ENCODE data around the gene CITED1. TPM values are rescaled to one million over a fixed set of nuclear protein-coding genes. Genes with fewer than 3 reads are reported as not detected.

CITED1 gene
- polyA plus RNA-seq, 2 of the 4 experiments (the other 2 are of a cell fraction): 0.43 TPM

DNA sequence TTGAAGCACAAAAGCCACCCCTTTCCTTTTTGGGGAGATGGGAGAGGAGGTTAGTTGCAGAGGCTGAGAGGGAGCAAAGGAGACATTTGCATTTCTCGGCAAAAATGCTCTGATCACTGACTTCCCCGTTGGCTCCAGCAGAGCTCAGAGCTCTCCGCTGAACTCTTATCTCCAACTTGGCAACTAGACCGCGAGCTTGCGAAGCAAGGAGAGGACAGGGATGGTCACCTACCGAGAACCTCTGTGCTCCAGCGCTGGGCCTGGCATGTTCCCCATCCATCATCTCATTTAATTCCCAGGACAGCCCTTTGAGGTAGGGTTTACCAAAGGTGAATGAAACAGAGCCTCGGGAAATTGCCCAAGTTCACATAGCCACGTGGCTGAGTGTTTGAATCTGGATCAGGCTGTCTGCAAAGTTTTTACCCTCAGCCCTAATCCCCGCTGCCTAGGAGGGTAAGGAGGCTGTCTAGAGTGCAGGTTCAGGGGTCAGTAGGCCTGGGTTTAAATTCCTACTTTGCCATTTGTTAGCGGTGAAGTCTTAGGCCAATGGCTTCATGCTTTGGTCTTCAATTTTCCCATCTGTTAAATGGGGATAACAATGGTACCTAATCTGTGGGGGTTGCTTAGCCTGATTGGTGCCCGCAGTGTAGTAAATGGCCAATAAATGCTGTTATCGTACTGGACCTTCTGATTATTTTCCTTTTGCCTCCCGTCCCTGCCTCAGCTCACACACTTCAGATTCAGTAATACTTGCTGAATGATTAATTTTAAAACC is 3.8 kb upstream of the CITED1 start:
- H3K4me3 ChIP-seq: peak overlapping the region; percentile 34; the same call in 2 of the 3 replicates
- POLR2A ChIA-PET: interaction anchor here (3.3 kb wide), 1 partner anchor 33 kb away, joined by 24 read pairs; the partner anchor contains the start of gene RPS4X

GRCh38 chrX:72308566-72309296 is 3.0 kb upstream of the CITED1 start:
- DNase-seq (ENCODE audit: low read depth in 1 of 2, low spot score in 1 of 2) (peak; percentile 58 to 67), ATAC-seq (peak; percentile 49 to 70; a peak in 5 of 6 replicates), FAIRE-seq (peak; percentile 79)
- H3K4me2 ChIP-seq: peak overlapping the region; percentile 78
- CTCF ChIA-PET: interaction anchor here (0.7 to 1.7 kb wide), 3 partner anchors 31 to 645 kb away, joined by 3 to 6 read pairs (median 3); partner anchors contain the start of gene RPS4X
- H3K9me3 ChIP-seq: no peaks in the 10 kb centered on the region
- POLR2A ChIA-PET: interaction anchor here (3.3 kb wide), 1 partner anchor 32 kb away, joined by 24 read pairs; the partner anchor contains the start of gene RPS4X
- 19% methylated on average over 12 of the region's 24 CpGs for WGBS (ENCODE audit: missing lambda C conversion rate)
- peak overlapping the region in 1 of 2 experiments; percentile 66; a peak in 3 of 6 replicates for H3K27ac ChIP-seq
- H3K4me1 ChIP-seq: peaks cover 15% of the 10 kb centered on the region; the same call in 2 of the 3 replicates
- TF ChIP-seq CTCF (IDR thresholded peaks at IDR 0.05) (no peak), FOSL2 (IDR thresholded peaks at IDR 0.05) (no peak), FOSL2 (CRISPR knock-in tag; IDR thresholded peaks at IDR 0.05) (no peak), ZSCAN20 (CRISPR knock-in tag; IDR thresholded peaks at IDR 0.05) (no peak), ZC3H11A (IDR thresholded peaks at IDR 0.05) (no peak), PHF8 (IDR thresholded peaks at IDR 0.05; ENCODE audit: borderline replicate concordance, low read depth) (no peak), E2F6 (IDR thresholded peaks at IDR 0.05; ENCODE audit: borderline replicate concordance, low read depth) (peak; percentile 68), EHMT2 (IDR thresholded peaks at IDR 0.05; ENCODE audit: low read depth) (no peak), HMGXB4 (CRISPR knock-in tag; IDR thresholded peaks at IDR 0.05; ENCODE audit: borderline replicate concordance) (no peak), CEBPB (IDR thresholded peaks at IDR 0.05) (peak; percentile 45 to 89; a peak in 3 of 4 replicates), MAZ (IDR thresholded peaks at IDR 0.05; ENCODE audit: borderline replicate concordance, low read depth, low read length) (0 out of 2 replicates have a peak, but pooled peaks have one; percentile 14), RARB (CRISPR knock-in tag; IDR thresholded peaks at IDR 0.05) (no peak)
- TF ChIP-seq, protein P1, sequence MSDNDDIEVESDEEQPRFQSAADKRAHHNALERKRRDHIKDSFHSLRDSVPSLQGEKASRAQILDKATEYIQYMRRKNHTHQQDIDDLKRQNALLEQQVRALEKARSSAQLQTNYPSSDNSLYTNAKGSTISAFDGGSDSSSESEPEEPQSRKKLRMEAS (IDR thresholded peaks at IDR 0.05): peak; percentile 72
- H3K4me3 ChIP-seq: peak overlapping the region; percentile 34; the same call in 2 of the 3 replicates

More for the DNA sequence above, 3.8 kb upstream of the CITED1 start:
- 0 out of 6 replicates have a peak, but pooled peaks of 1 of the 2 experiments have one; percentile 2 for ATAC-seq
- 57% methylated on average over 15 of the region's 15 CpGs for WGBS (ENCODE audit: missing lambda C conversion rate)
- DNase-seq (ENCODE audit: low read depth in 1 of 2, low spot score in 1 of 2): no peak
- FAIRE-seq: peak; percentile 73
- Histone ChIP-seq H3K27ac (peak overlapping the region in 1 of 2 experiments; percentile 66; a peak in 3 of 6 replicates), H3K9me3 (no peaks in the 10 kb centered on the region), H3K4me1 (peaks cover 15% of the 10 kb centered on the region; the same call in 2 of the 3 replicates), H3K4me2 (peak overlapping the region; percentile 78)
- CTCF ChIA-PET: no interaction called here
- TF ChIP-seq EHMT2 (IDR thresholded peaks at IDR 0.05; ENCODE audit: low read depth) (no peak), CEBPB (IDR thresholded peaks at IDR 0.05) (peak in 1 of 2 experiments; percentile 0; a peak in 1 of 4 replicates)

- Histone ChIP-seq H3K4me1 (peaks cover 15% of the 10 kb centered on the region; the same call in 2 of the 3 replicates), H3K27ac (no peak overlapping the region), H3K9me3 (no peaks in the 10 kb centered on the region), H3K4me3 (peak overlapping the region; percentile 34; the same call in 2 of the 3 replicates), H3K4me2 (peak overlapping the region; percentile 78)
- 59% methylated on average over 8 of the region's 11 CpGs for WGBS (ENCODE audit: missing lambda C conversion rate)
- TF ChIP-seq RNF2 (IDR thresholded peaks at IDR 0.05; ENCODE audit: borderline replicate concordance, low read depth) (no peak), FOXS1 (CRISPR knock-in tag; IDR thresholded peaks at IDR 0.05) (no peak), ZSCAN20 (CRISPR knock-in tag; IDR thresholded peaks at IDR 0.05) (no peak), KDM1A (IDR thresholded peaks at IDR 0.05; ENCODE audit: low read depth) (no peak), TP53 (CRISPR knock-in tag; IDR thresholded peaks at IDR 0.05) (no peak), CHD2 (IDR thresholded peaks at IDR 0.05; ENCODE audit: low read length, partially characterized antibody) (no peak)
- ATAC-seq (no peak), FAIRE-seq (no peak), DNase-seq (ENCODE audit: low read depth in 1 of 2, low spot score in 1 of 2) (no peak)
- CTCF ChIA-PET: interaction anchor here (0.7 to 2.2 kb wide), 4 partner anchors 31 to 644 kb away, joined by 3 to 6 read pairs (median 4); partner anchors contain the start of gene RPS4X
- POLR2A ChIA-PET: interaction anchor here (3.3 kb wide), 1 partner anchor 31 kb away, joined by 24 read pairs; the partner anchor contains the start of gene RPS4X
Observed at GRCh38 chrX:72308209-72308565, 2.5 kb upstream of the CITED1 start.

All from A549 (cell line).